HG03442 (cell line): Measurements from ENCODE around the gene SNPH.

ENCODE experiments used
- ATAC-seq: cut with Tn5 transposase; IDR thresholded peaks from one replicate; pipeline ENCODE4 v1.9.1; 2021; ENCODE audit warnings: mild to moderate bottlenecking, moderate library complexity; ENCODE audit not compliant: unreplicated experiment

SNPH gene

DNA sequence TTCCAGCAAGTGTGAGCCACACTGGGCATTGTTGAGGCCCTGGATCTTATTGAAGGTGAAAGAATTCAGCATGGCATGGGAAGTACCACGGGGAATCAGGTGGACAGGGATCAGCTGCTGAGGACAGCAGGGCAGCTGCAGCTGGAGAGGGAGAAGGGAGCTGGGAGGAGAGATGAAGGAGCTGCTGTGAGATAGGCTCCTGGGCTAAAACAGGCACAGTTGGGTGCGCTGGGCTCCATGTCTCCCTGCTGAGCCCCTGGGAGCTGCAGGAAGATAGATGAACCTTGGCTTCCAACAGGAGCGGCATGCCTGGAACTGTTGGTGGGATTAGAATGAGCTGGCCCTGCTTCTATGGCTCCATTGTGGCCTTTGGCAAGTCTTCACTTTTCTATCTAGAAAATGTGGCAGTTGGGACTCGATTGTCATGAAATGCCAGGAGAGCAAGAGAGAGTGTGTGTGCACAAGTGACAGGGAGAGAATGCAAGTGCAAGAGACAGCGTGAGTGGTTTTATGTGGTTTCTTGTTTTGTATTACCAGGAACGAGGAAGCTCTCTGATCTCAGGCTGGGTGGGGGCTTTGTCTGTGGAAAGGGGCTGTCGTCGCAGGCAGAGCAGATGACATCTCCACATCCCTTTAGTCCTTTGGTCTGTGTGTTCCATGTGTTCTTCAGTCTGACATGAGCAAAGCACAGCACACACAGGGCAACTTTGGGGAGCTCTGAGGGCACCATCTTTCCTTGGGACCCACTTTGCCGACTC lies 20.4 kb downstream of the SNPH start:
- no peak for ATAC-seq

DNA sequence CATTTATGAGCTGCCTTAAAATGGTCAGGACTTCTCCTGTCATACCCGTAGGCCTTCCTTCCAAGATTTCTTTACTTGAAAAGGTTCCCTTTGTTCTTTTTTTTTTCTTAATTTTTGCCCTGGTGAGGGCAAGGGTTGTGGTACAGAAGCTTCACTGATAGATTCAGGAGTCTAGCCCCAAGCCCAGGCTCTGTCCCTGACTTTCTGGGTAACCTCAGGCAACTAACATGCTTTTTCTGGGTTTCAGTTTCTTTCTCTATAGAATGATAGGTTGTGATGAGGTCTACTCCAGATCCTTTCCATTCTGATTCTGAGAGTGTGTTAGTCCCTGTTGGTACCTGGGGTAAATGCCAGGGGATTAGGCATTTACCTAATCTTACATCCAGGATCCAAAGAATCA lies 21.2 kb downstream of the SNPH start:
- no peak for ATAC-seq

- no peak for ATAC-seq
Observed at GRCh38 chr20:1287787-1288569, 21.9 kb downstream of the SNPH start.

- ATAC-seq: no peak
Observed at GRCh38 chr20:1291191-1291741, 25.2 kb downstream of the SNPH start.

DNA sequence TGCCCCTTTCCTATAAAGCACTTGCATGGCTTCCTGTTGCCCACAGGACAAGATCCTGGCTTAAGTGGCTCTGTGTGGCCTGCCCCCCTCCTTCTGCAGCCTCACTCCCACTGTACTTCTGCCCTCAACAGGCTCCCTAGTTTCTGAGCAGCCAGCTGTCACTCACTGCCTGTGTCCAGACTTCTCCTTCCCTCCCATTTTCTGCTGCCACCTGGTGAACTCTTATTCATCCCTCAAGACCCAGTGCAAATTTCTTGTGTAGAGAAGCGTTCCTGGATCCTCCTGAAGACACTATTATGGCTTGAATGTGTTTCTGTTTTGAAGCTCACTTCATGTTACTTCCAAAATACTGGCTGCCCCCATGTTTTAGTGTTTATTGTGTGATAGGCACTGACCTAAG lies 26.5 kb downstream of the SNPH start:
- ATAC-seq: no peak

- ATAC-seq: no peak
Observed at GRCh38 chr20:1293641-1294379, 27.7 kb downstream of the SNPH start.

DNA sequence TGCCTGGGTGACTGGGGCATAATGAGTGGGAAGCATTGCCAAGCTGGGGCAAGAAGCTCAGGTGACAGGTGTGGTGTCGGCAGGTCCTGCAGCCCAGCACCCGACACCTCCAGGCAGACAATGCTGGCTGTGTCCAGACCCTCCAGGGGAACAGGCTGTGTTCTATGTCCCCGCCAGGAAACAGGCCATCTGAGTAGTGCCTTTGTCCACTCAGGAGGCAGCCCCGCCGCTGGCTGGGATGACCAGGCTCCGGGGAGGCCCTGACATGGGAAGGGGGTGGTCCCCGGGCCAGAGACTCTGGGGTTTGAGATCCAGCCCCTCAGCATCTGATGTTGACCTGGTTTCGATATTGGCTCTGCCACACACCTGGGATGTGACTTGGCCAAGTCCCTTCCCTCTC lies 28.4 kb downstream of the SNPH start:
- ATAC-seq: no peak

DNA sequence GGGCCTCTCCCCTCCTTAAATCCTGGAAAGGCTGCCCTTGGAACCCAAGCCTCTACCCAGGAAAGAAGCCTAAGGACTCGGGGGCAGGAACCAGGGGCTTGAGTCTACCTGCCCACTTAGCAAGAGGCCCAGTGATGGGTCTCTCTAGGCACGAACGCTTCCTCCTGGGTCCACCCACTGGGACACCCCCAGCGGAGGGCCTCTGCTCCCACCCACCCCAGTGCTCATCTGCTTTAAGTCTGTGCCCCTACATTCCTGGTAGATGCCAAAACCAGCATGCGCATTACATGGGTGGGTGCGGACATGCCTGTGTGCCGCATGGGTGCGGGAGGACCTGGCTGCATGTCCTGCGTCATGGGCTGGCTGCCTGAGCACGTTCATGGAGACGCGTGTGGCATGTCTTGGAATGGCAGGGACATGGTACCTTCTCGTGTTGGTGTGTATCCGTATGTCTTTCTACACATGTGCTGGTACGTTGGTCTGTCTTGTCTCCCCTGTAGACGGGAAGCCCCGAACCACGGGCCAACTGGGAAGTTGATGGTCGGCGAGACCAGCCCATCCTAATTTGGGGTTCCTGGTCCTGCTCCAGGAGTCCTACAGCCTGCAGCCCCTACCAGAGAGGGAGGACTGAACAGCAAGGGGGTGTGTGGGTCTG lies 29.3 kb downstream of the SNPH start:
- ATAC-seq: no peak

DNA sequence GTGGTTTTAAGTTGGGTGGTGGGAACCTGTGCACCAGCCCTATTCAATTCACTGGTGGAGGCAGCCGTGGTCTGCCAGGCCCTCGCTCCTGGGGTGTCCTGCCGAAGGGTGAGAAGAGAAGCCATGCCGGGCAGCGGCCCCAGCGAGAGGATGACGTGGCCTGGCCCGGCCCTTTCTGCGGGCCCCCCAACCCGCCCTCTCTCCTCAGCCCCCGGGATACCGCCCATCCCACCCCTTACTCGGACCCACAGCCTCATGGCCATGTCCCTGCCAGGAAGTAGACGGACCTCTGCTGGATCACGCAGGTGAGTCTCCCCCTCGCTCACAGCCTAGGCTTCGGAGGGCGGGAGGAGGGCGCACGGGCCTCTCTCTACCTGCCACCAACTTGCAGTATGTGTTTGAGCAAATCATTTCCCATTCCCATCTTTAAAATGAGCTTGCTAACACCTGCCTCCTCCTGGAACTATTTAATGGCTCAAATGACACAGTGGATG lies 30.1 kb downstream of the SNPH start:
- ATAC-seq: no peak

DNA sequence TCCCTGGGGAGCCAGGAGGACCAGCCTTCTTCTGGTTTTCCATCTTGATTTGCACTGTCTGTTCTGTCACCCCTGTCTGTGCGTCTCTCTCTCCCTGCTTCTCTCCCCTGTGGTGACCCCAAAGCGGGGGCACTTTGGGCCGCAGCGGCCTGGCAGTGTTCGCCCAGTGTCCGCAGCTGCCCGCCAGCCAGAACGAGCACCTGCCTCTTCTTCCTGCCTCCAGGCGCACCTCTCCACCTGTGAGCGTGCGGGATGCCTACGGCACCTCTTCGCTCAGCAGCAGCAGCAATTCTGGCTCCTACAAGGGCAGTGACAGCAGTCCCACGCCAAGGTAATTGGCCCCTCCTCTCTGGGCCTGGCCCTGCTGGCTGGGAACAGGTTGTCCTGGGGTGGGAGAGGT lies 30.8 kb downstream of the SNPH start:
- no peak for ATAC-seq

GRCh38 chr20:1297486-1297885 lies 31.4 kb downstream of the SNPH start:
- no peak for ATAC-seq

- no peak for ATAC-seq
Observed at GRCh38 chr20:1298166-1298565, 32.1 kb downstream of the SNPH start.

- no peak for ATAC-seq
Observed at GRCh38 chr20:1298888-1299511, 32.9 kb downstream of the SNPH start.

GRCh38 chr20:1299522-1299921 lies 33.4 kb downstream of the SNPH start:
- no peak for ATAC-seq

- ATAC-seq: no peak
Observed at GRCh38 chr20:1300083-1300840, 34.2 kb downstream of the SNPH start.

DNA sequence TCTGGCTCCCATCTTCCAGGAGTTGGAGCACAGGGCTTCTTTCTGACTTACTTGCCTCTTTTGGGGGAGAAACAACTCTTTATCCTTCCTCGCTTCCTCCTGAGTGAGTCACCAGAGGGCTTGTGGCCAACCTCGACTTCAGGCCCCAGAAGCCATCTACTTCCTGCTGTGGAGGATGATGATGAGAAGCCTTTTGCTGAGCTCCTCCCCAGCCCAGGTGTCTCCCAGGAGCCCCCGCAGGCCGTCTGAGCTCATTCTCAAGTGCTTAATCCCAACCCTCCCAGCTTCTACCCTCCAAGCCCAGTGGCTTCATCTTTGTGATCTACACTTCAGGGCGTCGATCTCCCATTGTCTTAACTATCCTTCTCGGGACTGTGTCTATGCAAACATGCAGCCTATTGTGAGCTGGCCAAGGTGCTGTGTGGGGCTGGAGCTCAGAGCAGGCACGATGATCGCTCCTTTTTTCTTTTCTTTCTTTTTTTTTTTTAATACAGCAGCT lies 35.0 kb downstream of the SNPH start:
- no peak for ATAC-seq

GRCh38 chr20:1302685-1303541 lies 36.8 kb downstream of the SNPH start:
- no peak for ATAC-seq

- ATAC-seq: no peak
Observed at GRCh38 chr20:1304710-1305515, 38.8 kb downstream of the SNPH start.
